CD14-positive monocyte (primary cell): ENCODE results near the gene LRRC61. TPM values are rescaled to one million over a fixed set of nuclear protein-coding genes. Genes with fewer than 3 reads are reported as not detected.
"Not testable (repeated sequence)": the region's sequence is repeated elsewhere in the genome, so short reads cannot be mapped to it uniquely, and the experiment has no call there.

Experiments
- DNase-seq, 3 donors: peaks; one replicate each; pipeline ENCODE4 v3.0.0-alpha.2; 2011 to 2022
- H2AFZ ChIP-seq: 2 replicates; pipeline ENCODE4 v1.6.0; 2012; ENCODE audit warnings: mild to moderate bottlenecking, low read depth, low read length, inconsistent platforms; ENCODE audit not compliant: insufficient read depth, poor library complexity, severe bottlenecking
- H3K27ac ChIP-seq, 2 donors: 1 replicate in 1 of 2; 2 replicates in 1 of 2; pipeline ENCODE4 v1.5.1; 2012 to 2013; ENCODE audit warnings: low read length in 2 of 2, control low read depth in 1 of 2, inconsistent platforms in 1 of 2, low read depth in 1 of 2, mild to moderate bottlenecking in 1 of 2
- H3K27me3 ChIP-seq, 2 donors: one replicate each; pipeline versions ENCODE4 v1.6.0 to v1.6.1; 2011 to 2013; ENCODE audit warnings: low read length in 2 of 2; ENCODE audit not compliant: control insufficient read depth in 2 of 2, insufficient read depth in 2 of 2
- H3K36me3 ChIP-seq, 2 donors: replicated peaks in 1 of 2; 1 replicate in 1 of 2; 2 replicates in 1 of 2; pipeline versions ENCODE4 v1.5.1 to v1.6.1; 2012 to 2013; ENCODE audit warnings: low read length in 2 of 2, control low read depth in 1 of 2, inconsistent platforms in 1 of 2, mild to moderate bottlenecking in 1 of 2; ENCODE audit not compliant: insufficient read depth in 2 of 2, control insufficient read depth in 1 of 2
- H3K4me1 ChIP-seq, 2 donors: 1 replicate in 1 of 2; 2 replicates in 1 of 2; pipeline versions ENCODE4 v1.5.1 to v1.6.1; 2012 to 2013; ENCODE audit warnings: low read length in 2 of 2, control low read depth in 1 of 2, inconsistent platforms in 1 of 2, mild to moderate bottlenecking in 1 of 2, moderate library complexity in 1 of 2; ENCODE audit not compliant: insufficient read depth in 2 of 2, control insufficient read depth in 1 of 2
- H3K4me2 ChIP-seq: replicated peaks from 2 replicates; pipeline ENCODE3; 2012; ENCODE audit warnings: low read length, moderate library complexity, mild to moderate bottlenecking; ENCODE audit not compliant: poor library complexity, severe bottlenecking; ENCODE audit errors: extremely low read depth
- H3K4me3 ChIP-seq, 3 experiments: fragments of 200-600 bp in 1 of 3; sonication (generic) in 1 of 3; replicated peaks in 1 of 3; 1 replicate in 2 of 3; 2 replicates in 1 of 3; pipeline ENCODE4 v1.5.1; 2011 to 2013; ENCODE audit warnings: low read length in 3 of 3, mild to moderate bottlenecking in 3 of 3, control low read depth in 2 of 3, low read depth in 2 of 3, inconsistent platforms in 1 of 3, moderate library complexity in 1 of 3
- H3K79me2 ChIP-seq: 2 replicates; pipeline ENCODE4 v1.6.0; 2012; ENCODE audit warnings: mild to moderate bottlenecking, control low read depth, inconsistent platforms, low read length, moderate library complexity; ENCODE audit not compliant: insufficient read depth
- H3K9ac ChIP-seq: 2 replicates; pipeline ENCODE4 v1.6.0; 2017; ENCODE audit warnings: low read length, mild to moderate bottlenecking; ENCODE audit not compliant: insufficient read depth, poor library complexity, severe bottlenecking
- H3K9me3 ChIP-seq, 2 donors: replicated peaks in 1 of 2; 1 replicate in 1 of 2; 2 replicates in 1 of 2; pipeline versions ENCODE4 v1.5.1 to v1.6.1; 2012 to 2013; ENCODE audit warnings: low read length in 2 of 2, control low read depth in 1 of 2; ENCODE audit not compliant: control insufficient read depth in 1 of 2, insufficient read depth in 1 of 2
- H4K20me1 ChIP-seq: 2 replicates; pipeline ENCODE4 v1.6.0; 2012; ENCODE audit warnings: mild to moderate bottlenecking, low read length, control low read depth, moderate library complexity; ENCODE audit not compliant: insufficient read depth
- H3K27ac Mint-ChIP-seq, 7 donors: one replicate each; pipeline ENCODE4 v1.8.0; 2020; ENCODE audit warnings: mild to moderate bottlenecking in 7 of 7, mixed read lengths in 7 of 7, moderate library complexity in 6 of 7, inconsistent platforms in 2 of 7
- H3K27me3 Mint-ChIP-seq, 3 donors: one replicate each; pipeline ENCODE4 v1.8.0; 2021 to 2022; ENCODE audit warnings: low read depth in 3 of 3, mild to moderate bottlenecking in 3 of 3, mixed read lengths in 3 of 3, moderate library complexity in 3 of 3, inconsistent platforms in 1 of 3
- H3K36me3 Mint-ChIP-seq, 2 donors: one replicate each; pipeline ENCODE4 v1.8.0; 2020; ENCODE audit warnings: mixed read lengths in 2 of 2, inconsistent platforms in 1 of 2, mild to moderate bottlenecking in 1 of 2
- H3K4me1 Mint-ChIP-seq: one replicate; pipeline ENCODE4 v1.8.0; 2020; ENCODE audit warnings: mild to moderate bottlenecking, mixed read lengths
- H3K4me3 Mint-ChIP-seq, 2 donors: one replicate each; pipeline ENCODE4 v1.8.0; 2020; ENCODE audit warnings: mild to moderate bottlenecking in 2 of 2, mixed read lengths in 2 of 2, moderate library complexity in 1 of 2
- H3K9me3 Mint-ChIP-seq, 7 donors: one replicate each; pipeline ENCODE4 v1.8.0; 2020 to 2022; ENCODE audit warnings: mixed read lengths in 7 of 7, mild to moderate bottlenecking in 6 of 7, moderate library complexity in 6 of 7, inconsistent platforms in 2 of 7
- WGBS: methylation state at CpG from one replicate; pipeline ENCODE4 v1.1.5; 2013; ENCODE audit warnings: missing lambda C conversion rate; ENCODE audit not compliant: insufficient coverage; 5-methylcytosine and 5-hydroxymethylcytosine counted together
- intact Hi-C, 2 donors: fragments of 100-400 bp; cut with micrococcal nuclease; formaldehyde crosslinking; loops; one replicate each; pipeline versions ENCODE4 v1.15.0 to v1.15.1; 2023
- polyA plus RNA-seq, 3 donors: library from polyadenylated mRNA; depleted of rRNA in 1 of 3; unstranded in 2 of 3; stranded (reverse) in 1 of 3; fragments of 300-500 nt in 2 of 3; fragments of >200 nt in 1 of 3; fragmentation: Illumina TruSeq in 2 of 3; gene quantifications; 1 replicate in 2 of 3; 2 replicates in 1 of 3; pipeline ENCODE4 v1.2.3, GENCODE V29; 2012 to 2021
- TF ChIP-seq, protein P1 (sequence below): fragments of 200-600 bp; IDR thresholded peaks from one replicate; pipeline ENCODE4 v1.8.0; 2022; ENCODE audit warnings: antibody characterized with exemption, mild to moderate bottlenecking

Gene LRRC61
- polyA plus RNA-seq, 3 donors = 1.4 to 8.6 (median 5.7) TPM

DNA sequence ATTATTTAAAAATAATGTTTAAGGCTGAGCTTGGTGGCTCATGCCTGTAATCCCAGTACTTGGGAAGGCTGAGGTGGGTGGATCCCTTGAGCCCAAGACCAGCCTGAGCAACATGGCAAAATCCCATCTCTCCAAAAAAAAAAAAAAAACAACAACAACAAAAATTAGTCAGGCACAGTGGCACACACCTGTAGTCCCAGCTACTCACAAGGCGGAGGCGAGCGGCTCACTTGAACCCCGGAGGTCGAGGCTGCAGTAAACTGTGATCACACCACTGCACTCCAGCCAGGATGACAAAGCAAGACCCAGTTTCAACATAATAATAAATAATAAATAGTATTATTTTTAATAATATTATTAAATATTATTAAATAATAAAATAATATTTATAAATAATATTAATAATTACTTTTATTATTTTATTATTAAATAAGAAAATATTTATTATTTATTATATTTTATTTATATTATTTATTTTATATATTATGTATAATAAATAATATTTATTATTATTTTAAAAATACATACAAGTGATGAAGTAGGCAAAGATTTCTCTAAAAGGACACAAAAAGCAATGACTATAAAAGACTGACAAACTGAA, 8.4 kb upstream of the LRRC61 start:
- Mint-ChIP-seq H3K4me3 (no peak overlapping the region), H3K27me3 (no peaks in the 10 kb centered on the region), H3K4me1 (peaks cover 9% of the 10 kb centered on the region), H3K36me3 (no peaks in the 10 kb centered on the region), H3K27ac (peak overlapping the region in 1 of 7 donors; percentile 72), H3K9me3 (no peaks in the 10 kb centered on the region)
- Histone ChIP-seq H3K27me3 (no peaks in the 10 kb centered on the region), H3K9ac (no peak overlapping the region), H3K9me3 (no peaks in the 10 kb centered on the region), H3K4me2 (no peak overlapping the region), H2AFZ (no peak overlapping the region), H3K4me1 (peaks cover 0 to 3% of the 10 kb centered on the region in 2 donors), H4K20me1 (no peaks in the 10 kb centered on the region), H3K27ac (no peak overlapping the region), H3K36me3 (no peaks in the 10 kb centered on the region), H3K4me3 (no peak overlapping the region), H3K79me2 (no peaks in the 10 kb centered on the region)
- TF ChIP-seq, protein P1, sequence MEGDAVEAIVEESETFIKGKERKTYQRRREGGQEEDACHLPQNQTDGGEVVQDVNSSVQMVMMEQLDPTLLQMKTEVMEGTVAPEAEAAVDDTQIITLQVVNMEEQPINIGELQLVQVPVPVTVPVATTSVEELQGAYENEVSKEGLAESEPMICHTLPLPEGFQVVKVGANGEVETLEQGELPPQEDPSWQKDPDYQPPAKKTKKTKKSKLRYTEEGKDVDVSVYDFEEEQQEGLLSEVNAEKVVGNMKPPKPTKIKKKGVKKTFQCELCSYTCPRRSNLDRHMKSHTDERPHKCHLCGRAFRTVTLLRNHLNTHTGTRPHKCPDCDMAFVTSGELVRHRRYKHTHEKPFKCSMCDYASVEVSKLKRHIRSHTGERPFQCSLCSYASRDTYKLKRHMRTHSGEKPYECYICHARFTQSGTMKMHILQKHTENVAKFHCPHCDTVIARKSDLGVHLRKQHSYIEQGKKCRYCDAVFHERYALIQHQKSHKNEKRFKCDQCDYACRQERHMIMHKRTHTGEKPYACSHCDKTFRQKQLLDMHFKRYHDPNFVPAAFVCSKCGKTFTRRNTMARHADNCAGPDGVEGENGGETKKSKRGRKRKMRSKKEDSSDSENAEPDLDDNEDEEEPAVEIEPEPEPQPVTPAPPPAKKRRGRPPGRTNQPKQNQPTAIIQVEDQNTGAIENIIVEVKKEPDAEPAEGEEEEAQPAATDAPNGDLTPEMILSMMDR = no peak
- intact Hi-C loops = no loop called here
- DNase-seq = no peak
- 100% methylated on average over 2 of the region's 5 CpGs for WGBS

DNA sequence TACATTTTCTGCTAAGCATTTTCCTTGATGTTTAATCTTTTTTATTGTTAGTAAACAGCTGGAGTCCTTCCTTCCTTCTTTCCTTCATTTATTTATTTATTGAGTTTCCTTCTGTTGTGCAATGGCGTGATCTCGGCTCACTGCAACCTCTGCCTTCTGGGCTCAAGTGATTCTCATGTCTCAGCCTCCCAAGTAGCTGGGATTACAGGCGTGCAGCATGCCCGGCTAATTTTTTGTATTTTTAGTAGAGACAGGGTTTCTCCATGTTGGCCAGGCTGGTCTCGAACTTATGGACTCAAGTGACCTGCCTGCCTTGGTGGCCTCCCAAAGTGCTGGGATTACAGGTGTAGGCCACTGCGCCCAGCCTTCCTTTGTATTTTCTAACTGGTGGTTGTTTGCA, 6.2 kb upstream of the LRRC61 start:
- H3K4me3 ChIP-seq, DNase-seq, H3K27me3 Mint-ChIP-seq, H3K4me3 Mint-ChIP-seq, H3K27me3 ChIP-seq, H3K9me3 ChIP-seq, H3K36me3 ChIP-seq, H3K27ac ChIP-seq, H2AFZ ChIP-seq, H3K9ac ChIP-seq, H4K20me1 ChIP-seq, H3K36me3 Mint-ChIP-seq, H3K9me3 Mint-ChIP-seq, H3K4me1 ChIP-seq, H3K4me2 ChIP-seq, H3K79me2 ChIP-seq, intact Hi-C loops: not testable (repeated sequence)
- Mint-ChIP-seq H3K27ac (peak overlapping the region in 1 of 7 donors; percentile 7), H3K4me1 (peaks cover 14% of the 10 kb centered on the region)
- 100% methylated on average over 2 of the region's 6 CpGs for WGBS
